Measurements from ENCODE around the gene TEX30. TPM values are rescaled to one million over a fixed set of nuclear protein-coding genes. Genes with fewer than 3 reads are reported as not detected.

The TEX30 gene
- total RNA-seq (2014; rRNA removed; shearing (Covaris generic)) = 149 and 166 TPM in 2 replicates

DNA sequence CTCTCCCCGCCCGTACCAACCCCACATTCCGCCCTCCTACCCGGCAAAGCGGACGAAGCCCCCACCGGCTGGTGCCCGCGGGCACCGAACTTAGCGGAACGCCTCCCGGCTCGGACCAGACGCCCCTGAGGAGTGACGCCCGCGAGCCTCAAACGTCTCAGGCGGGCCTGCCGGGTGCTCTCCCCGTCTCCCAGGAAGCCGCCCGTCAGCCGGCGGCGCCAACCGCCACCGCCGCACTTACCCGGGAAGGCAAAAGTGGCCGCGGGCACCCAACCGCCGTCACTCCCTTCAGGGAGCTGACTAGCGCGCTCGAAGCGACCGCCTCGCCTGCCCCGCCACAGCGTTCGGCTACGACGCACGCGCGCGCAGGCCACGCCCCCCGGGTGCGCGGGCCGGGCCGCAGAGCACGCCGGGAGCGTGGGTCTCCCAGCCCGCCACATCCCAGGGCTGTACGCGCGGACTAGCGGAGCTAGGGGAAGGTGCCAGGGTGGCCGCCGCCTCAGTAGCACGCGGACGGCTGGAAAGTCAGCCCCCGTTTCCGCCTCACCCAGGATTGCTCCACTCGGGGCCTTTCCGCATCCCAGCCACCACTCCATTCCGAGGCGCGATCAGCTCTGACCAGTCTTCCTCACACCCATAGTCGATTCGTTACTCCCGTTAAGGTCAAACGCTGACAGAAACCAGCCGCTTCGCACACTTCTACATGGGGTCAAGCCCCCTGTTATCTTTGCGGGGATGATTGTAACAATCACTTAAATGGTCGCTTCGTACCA lies at the start of gene TEX30:
Gene TEX30, minus strand, starts transcription at position 346 of the 773 bp plus-strand sequence. CDS start 3,760 bp downstream, outside the sequence.
- Histone ChIP-seq H3K9me3 (replicated peaks) (peaks cover 3% of the 10 kb centered on the region; the same call in 1 of the 2 replicates), H3K27me3 (replicated peaks) (no peaks in the 10 kb centered on the region), H3K4me3 (peak within 1 kb of the TSS; percentile 73), H3K4me1 (replicated peaks) (peaks cover 41% of the 10 kb centered on the region), H3K36me3 (peaks cover 39% of the 10 kb centered on the region), H3K27ac (peak within 1 kb of the TSS; percentile 76)
- peak; percentile 98 to 99 for DNase-seq (ENCODE audit: low read depth in 1 of 2, low spot score in 2 of 2)

DNA sequence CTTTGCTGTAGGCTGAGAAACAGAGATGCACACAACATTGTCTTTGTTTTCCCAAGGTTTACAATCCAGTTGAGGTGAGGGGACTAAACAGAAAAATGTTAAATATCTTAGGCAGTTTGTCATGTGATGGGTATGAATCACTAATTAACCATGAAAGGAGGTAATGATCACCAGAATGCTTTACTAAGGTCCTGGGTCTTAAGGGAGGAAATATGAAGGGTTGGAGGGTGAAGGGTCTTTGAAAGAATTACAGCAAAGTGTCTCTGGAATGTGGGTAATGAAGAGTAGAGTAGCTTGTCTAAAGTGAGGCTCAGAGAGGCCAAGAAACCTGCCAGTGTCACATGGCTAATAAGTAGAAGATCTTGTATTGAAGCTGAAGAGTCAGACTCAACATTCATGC lies 44.3 kb upstream of the TEX30 start:
- Histone ChIP-seq H3K27me3 (replicated peaks) (no peaks in the 10 kb centered on the region), H3K36me3 (peaks cover 69% of the 10 kb centered on the region), H3K27ac (no peak overlapping the region), H3K4me3 (no peak overlapping the region), H3K9me3 (replicated peaks) (no peaks in the 10 kb centered on the region), H3K4me1 (replicated peaks) (peaks cover under 1% of the 10 kb centered on the region)
- DNase-seq (ENCODE audit: low read depth in 1 of 2, low spot score in 2 of 2) = no peak

GRCh38 chr13:102817241-102817640 lies 43.7 kb upstream of the TEX30 start:
- Histone ChIP-seq H3K9me3 (replicated peaks) (no peaks in the 10 kb centered on the region), H3K27me3 (replicated peaks) (no peaks in the 10 kb centered on the region), H3K4me1 (replicated peaks) (peaks cover 7% of the 10 kb centered on the region), H3K27ac (no peak overlapping the region), H3K36me3 (peaks cover 62% of the 10 kb centered on the region), H3K4me3 (no peak overlapping the region)
- DNase-seq (ENCODE audit: low read depth in 1 of 2, low spot score in 2 of 2) = no peak

GRCh38 chr13:102816708-102817107 lies 43.1 kb upstream of the TEX30 start:
- H3K36me3 ChIP-seq = peaks cover 60% of the 10 kb centered on the region

GRCh38 chr13:102815788-102816187 lies 42.2 kb upstream of the TEX30 start:
- no peaks in the 10 kb centered on the region for H3K27me3 ChIP-seq (replicated peaks)
- DNase-seq (ENCODE audit: low read depth in 1 of 2, low spot score in 2 of 2) = no peak
- 0 out of 2 replicates have a peak, but pooled peaks cover 4% of the 10 kb centered on the region for H3K9me3 ChIP-seq (replicated peaks)
- no peak overlapping the region for H3K4me3 ChIP-seq
- H3K4me1 ChIP-seq (replicated peaks) = peaks cover 7% of the 10 kb centered on the region
- H3K36me3 ChIP-seq = peaks cover 61% of the 10 kb centered on the region
- H3K27ac ChIP-seq = no peak overlapping the region

More at GRCh38 chr13:102816708-102817107, 43.1 kb upstream of the TEX30 start:
- H3K4me3 ChIP-seq = no peak overlapping the region
- no peaks in the 10 kb centered on the region for H3K27me3 ChIP-seq (replicated peaks)
- no peak overlapping the region for H3K27ac ChIP-seq
- peaks cover 7% of the 10 kb centered on the region for H3K4me1 ChIP-seq (replicated peaks)
- DNase-seq (ENCODE audit: low read depth in 1 of 2, low spot score in 2 of 2) = no peak
- H3K9me3 ChIP-seq (replicated peaks) = 0 out of 2 replicates have a peak, but pooled peaks cover 2% of the 10 kb centered on the region

- Histone ChIP-seq H3K4me1 (replicated peaks) (peaks cover 7% of the 10 kb centered on the region), H3K27me3 (replicated peaks) (no peaks in the 10 kb centered on the region), H3K36me3 (peaks cover 64% of the 10 kb centered on the region), H3K4me3 (no peak overlapping the region), H3K9me3 (replicated peaks) (0 out of 2 replicates have a peak, but pooled peaks cover 4% of the 10 kb centered on the region), H3K27ac (no peak overlapping the region)
- DNase-seq (ENCODE audit: low read depth in 1 of 2, low spot score in 2 of 2) = no peak
Measured at GRCh38 chr13:102814793-102815192, 41.2 kb upstream of the TEX30 start.

DNA sequence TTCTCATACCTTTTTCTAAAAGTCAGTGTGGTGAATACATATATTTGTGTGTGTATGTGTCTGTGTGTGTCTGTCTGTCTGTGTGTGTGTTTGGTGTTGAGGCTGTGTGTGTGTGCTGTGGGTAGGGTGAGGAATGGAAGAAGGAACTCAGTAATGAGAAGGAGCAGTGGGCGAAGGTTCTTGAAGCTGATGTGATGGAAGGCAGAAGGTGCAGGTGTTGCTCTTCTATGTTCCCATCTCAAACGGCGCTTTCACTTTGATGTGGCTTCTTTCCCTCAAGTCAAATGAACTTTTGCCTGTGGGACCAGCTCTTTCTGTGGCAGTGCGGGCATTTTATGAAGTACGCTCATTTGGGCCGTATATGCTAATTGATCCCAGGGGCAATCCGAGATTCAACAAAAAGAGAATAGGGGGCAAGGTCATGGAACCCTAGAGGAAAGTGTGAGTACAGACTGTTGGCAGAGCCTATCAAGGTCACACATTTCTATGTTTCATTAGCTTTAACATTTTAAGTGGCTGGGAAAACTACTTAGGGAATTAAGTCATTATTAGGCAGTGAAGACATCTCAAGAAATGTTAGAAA lies 40.5 kb upstream of the TEX30 start:
- no peaks in the 10 kb centered on the region for H3K27me3 ChIP-seq (replicated peaks)
- H3K4me1 ChIP-seq (replicated peaks) = peaks cover 7% of the 10 kb centered on the region
- H3K27ac ChIP-seq = no peak overlapping the region
- H3K9me3 ChIP-seq (replicated peaks) = 0 out of 2 replicates have a peak, but pooled peaks cover 4% of the 10 kb centered on the region
- H3K36me3 ChIP-seq = peaks cover 61% of the 10 kb centered on the region
- no peak for DNase-seq (ENCODE audit: low read depth in 1 of 2, low spot score in 2 of 2)
- H3K4me3 ChIP-seq = no peak overlapping the region

DNA sequence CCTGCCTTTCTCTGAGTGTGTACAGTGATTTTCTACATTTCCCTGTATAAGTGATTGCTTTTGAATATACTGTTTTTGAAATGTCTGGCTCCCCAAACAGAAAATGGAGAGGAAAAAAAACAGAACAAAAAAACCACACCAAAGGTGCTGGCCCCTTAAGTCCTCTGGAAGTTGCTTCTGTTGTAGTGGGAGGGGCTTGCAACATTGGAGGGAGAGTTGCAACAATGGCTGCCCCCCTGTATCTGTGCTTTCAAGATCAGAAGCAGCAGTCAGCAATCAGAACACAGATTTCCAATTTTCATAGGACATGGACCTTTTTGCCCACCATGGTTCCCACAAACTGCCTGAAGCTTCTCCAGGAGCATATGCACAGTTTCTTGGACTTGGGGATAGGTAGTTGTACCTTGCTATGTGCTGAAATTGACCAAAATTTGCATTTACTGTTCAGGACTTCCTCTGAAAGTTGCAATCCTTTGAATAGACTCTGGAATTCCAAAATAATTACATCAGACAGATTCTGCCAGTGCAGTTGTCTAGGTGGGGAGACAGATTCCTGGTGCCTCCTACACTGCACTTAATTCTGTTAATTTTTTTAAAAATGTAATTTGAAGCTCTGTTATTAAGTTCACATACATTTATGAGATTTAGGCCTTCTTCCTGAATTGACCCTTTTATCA lies 39.2 kb upstream of the TEX30 start:
- Histone ChIP-seq H3K4me3 (no peak overlapping the region), H3K27ac (peak overlapping the region; percentile 5; the same call in 1 of the 2 replicates), H3K27me3 (replicated peaks) (no peaks in the 10 kb centered on the region), H3K4me1 (replicated peaks) (peaks cover 7% of the 10 kb centered on the region), H3K36me3 (peaks cover 56% of the 10 kb centered on the region), H3K9me3 (replicated peaks) (0 out of 2 replicates have a peak, but pooled peaks cover 4% of the 10 kb centered on the region)
- DNase-seq (ENCODE audit: low read depth in 1 of 2, low spot score in 2 of 2) = peak in 1 of 2 experiments; percentile 55

GRCh38 chr13:102807699-102808098 lies 34.1 kb upstream of the TEX30 start:
- H3K4me1 ChIP-seq (replicated peaks) = peaks cover 4% of the 10 kb centered on the region
- no peak overlapping the region for H3K27ac ChIP-seq
- H3K36me3 ChIP-seq = peaks cover 57% of the 10 kb centered on the region
- no peak overlapping the region for H3K4me3 ChIP-seq
- 0 out of 2 replicates have a peak, but pooled peaks cover 4% of the 10 kb centered on the region for H3K9me3 ChIP-seq (replicated peaks)
- no peak for DNase-seq (ENCODE audit: low read depth in 1 of 2, low spot score in 2 of 2)
- H3K27me3 ChIP-seq (replicated peaks) = no peaks in the 10 kb centered on the region

DNA sequence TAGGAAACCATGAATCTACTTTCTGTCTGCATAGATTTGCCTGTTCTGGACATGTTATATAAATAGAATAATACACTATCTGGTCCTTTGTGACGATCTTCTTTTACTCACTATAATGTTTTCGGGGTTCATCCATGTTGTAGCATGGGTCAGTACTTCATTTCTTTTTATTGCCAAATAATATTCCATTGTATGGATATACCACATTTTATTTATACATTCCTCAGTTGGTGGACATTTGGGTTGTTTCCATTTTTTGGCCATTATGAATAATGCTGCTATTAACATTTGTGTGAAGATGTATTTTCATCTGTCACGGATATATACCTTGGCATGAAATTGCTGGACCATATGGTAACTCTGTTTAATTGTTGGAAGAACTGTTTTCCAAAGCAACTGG lies 32.1 kb upstream of the TEX30 start:
- Histone ChIP-seq H3K36me3 (peaks cover 44% of the 10 kb centered on the region), H3K4me1 (replicated peaks) (peaks cover 15% of the 10 kb centered on the region), H3K27ac (no peak overlapping the region), H3K27me3 (replicated peaks) (no peaks in the 10 kb centered on the region), H3K4me3 (no peak overlapping the region), H3K9me3 (replicated peaks) (no peaks in the 10 kb centered on the region)
- no peak for DNase-seq (ENCODE audit: low read depth in 1 of 2, low spot score in 2 of 2)

DNA sequence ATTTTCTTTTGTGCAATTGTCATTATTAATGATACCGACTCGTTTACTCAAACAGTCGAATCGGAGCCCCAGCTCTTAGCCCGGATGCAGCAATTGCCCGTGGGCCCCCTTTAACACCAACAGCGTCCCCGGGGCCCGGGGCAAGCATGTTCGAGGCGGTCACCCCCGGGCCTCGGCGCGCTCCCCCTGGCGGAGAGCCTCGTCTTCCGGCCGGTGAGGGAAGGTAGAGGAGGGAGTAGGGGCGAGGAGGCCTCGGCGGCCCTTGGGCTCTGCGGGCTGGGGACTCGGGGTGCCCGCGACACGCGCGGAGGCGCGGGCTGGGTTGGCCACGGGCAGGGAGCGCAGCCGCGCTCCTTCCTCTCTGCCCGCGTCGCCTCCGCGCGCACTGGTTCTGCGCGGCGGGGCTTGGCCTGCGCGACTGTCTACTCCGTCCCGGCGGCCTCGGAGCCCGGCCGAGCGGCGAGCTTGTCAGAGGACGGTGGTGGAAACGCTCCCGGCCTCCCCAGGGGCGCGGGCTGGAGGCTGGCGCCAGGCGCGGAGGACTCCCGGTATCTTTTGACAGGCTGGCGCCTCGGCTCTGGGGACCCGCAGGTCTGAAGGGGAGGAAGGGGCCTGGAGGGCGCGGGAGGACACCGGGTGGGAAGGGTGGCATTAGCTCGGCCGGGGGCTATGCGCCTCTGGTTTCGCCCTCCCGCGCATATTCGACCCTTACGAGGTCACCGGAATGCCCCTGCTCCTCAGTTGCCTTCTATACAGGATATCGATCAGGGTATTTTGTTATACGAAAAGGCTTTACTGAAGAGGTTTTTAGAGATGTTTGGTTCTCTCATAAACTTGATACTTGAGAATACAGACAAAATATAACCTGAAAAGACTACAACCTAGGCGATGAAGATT lies 26.8 kb upstream of the TEX30 start:
- Histone ChIP-seq H3K27ac (peak overlapping the region; percentile 61), H3K9me3 (replicated peaks) (no peaks in the 10 kb centered on the region), H3K4me3 (peak overlapping the region; percentile 73), H3K4me1 (replicated peaks) (peaks cover 37% of the 10 kb centered on the region), H3K36me3 (peaks cover 27% of the 10 kb centered on the region), H3K27me3 (replicated peaks) (no peaks in the 10 kb centered on the region)
- DNase-seq (ENCODE audit: low read depth in 1 of 2, low spot score in 2 of 2) = peak; percentile 97 to 99

- peak in 1 of 2 experiments; percentile 79 for DNase-seq (ENCODE audit: low read depth in 1 of 2, low spot score in 2 of 2)
Measured at GRCh38 chr13:102799426-102800144, 26.0 kb upstream of the TEX30 start.

More at GRCh38 chr13:102799426-102800144, 26.0 kb upstream of the TEX30 start:
- Histone ChIP-seq H3K27ac (peak overlapping the region; percentile 61; the same call in 1 of the 2 replicates), H3K36me3 (peaks cover 25% of the 10 kb centered on the region), H3K4me3 (peak overlapping the region; percentile 73), H3K27me3 (replicated peaks) (no peaks in the 10 kb centered on the region), H3K4me1 (replicated peaks) (peaks cover 37% of the 10 kb centered on the region), H3K9me3 (replicated peaks) (no peaks in the 10 kb centered on the region)

Data from SJSA1 (cell line).